B cell (primary cell): Measurements from ENCODE around the gene FAM120AOS. TPM values are rescaled to one million over a fixed set of nuclear protein-coding genes. Genes with fewer than 3 reads are reported as not detected.

Source experiments
- ATAC-seq: fragments of 200-7000 bp; cut with Tn5 transposase; one replicate; pipeline ENCODE4 v1.10.0; 2021; ENCODE audit warnings: low read depth, mild to moderate bottlenecking, moderate number of reproducible peaks, moderate library complexity
- CTCF ChIA-PET: fragments of 350-600 bp; sonication (Branson Sonifier 250); formaldehyde crosslinking; loops from one replicate; lab custom pipeline; 2021; ENCODE audit warnings: antibody characterized with exemption, inconsistent platforms; lab: Charles Lee
- POLR2A ChIA-PET: fragments of 350-600 bp; sonication (Branson Sonifier 250); formaldehyde crosslinking; loops from one replicate; lab custom pipeline; 2021; ENCODE audit warnings: antibody characterized with exemption; lab: Charles Lee
- DNase-seq: peaks from one replicate; pipeline ENCODE4 v3.0.0; 2013
- H2AFZ ChIP-seq: 2 replicates; pipeline ENCODE4 v1.6.1; 2012; ENCODE audit warnings: mild to moderate bottlenecking, low read depth, low read length; ENCODE audit not compliant: insufficient read depth, poor library complexity, severe bottlenecking
- H3K27ac ChIP-seq, 2 donors: 1 replicate in 1 of 2; 2 replicates in 1 of 2; pipeline ENCODE4 v1.5.1; 2012 to 2013; ENCODE audit warnings: low read length in 2 of 2, mild to moderate bottlenecking in 2 of 2, moderate library complexity in 1 of 2
- H3K27me3 ChIP-seq, 4 experiments: fragments of 200-600 bp in 1 of 4; sonication (generic) in 1 of 4; replicated peaks in 1 of 4; 1 replicate in 2 of 4; 2 replicates in 2 of 4; pipeline versions ENCODE4 v1.6.1 to v1.7.0; 2013 to 2016; ENCODE audit warnings: low read length in 3 of 4, mild to moderate bottlenecking in 2 of 4, mixed read lengths in 1 of 4, moderate library complexity in 1 of 4; ENCODE audit not compliant: insufficient read depth in 4 of 4, control insufficient read depth in 3 of 4; ENCODE audit errors: control extremely low read depth in 1 of 4
- H3K36me3 ChIP-seq, 2 experiments: replicated peaks in 1 of 2; 1 replicate in 1 of 2; 2 replicates in 1 of 2; pipeline versions ENCODE4 v1.6.1 to v1.7.1; 2013; ENCODE audit warnings: low read length in 1 of 2; ENCODE audit not compliant: insufficient read depth in 2 of 2, control insufficient read depth in 1 of 2; ENCODE audit errors: control extremely low read depth in 1 of 2, extremely low read depth in 1 of 2
- H3K4me1 ChIP-seq, 2 donors: fragments of 200-600 bp in 1 of 2; sonication (generic) in 1 of 2; 1 replicate in 1 of 2; 2 replicates in 1 of 2; pipeline versions ENCODE4 v1.5.1 to v1.6.1; 2013 to 2017; ENCODE audit warnings: low read length in 2 of 2; ENCODE audit not compliant: control insufficient read depth in 2 of 2, insufficient read depth in 2 of 2
- H3K4me2 ChIP-seq: replicated peaks from 2 replicates; pipeline ENCODE3; 2012; ENCODE audit warnings: mild to moderate bottlenecking, low read depth, low read length; ENCODE audit not compliant: poor library complexity, severe bottlenecking
- H3K4me3 ChIP-seq, 5 experiments: fragments of 200-600 bp in 1 of 5; sonication (generic) in 1 of 5; 1 replicate in 3 of 5; 2 replicates in 2 of 5; pipeline versions ENCODE4 v1.5.1 to v1.7.0; 2011 to 2016; ENCODE audit warnings: low read length in 4 of 5, mild to moderate bottlenecking in 4 of 5, low read depth in 2 of 5, control low read depth in 1 of 5, moderate library complexity in 1 of 5; ENCODE audit not compliant: insufficient read depth in 1 of 5; ENCODE audit errors: control extremely low read depth in 1 of 5, extremely low read depth in 1 of 5
- H3K79me2 ChIP-seq: fragments of 200-600 bp; sonication (generic); one replicate; pipeline ENCODE4 v1.6.0; 2016; ENCODE audit warnings: low read length; ENCODE audit not compliant: control insufficient read depth, insufficient read depth
- H3K9ac ChIP-seq: fragments of 200-600 bp; sonication (generic); 2 replicates; pipeline ENCODE4 v1.6.1; 2017; ENCODE audit warnings: mild to moderate bottlenecking, low read length, moderate library complexity
- H3K9me3 ChIP-seq, 3 donors: one replicate each; pipeline versions ENCODE4 v1.6.1 to v1.7.1; 2013; ENCODE audit warnings: low read length in 2 of 3; ENCODE audit not compliant: control insufficient read depth in 2 of 3, insufficient read depth in 1 of 3; ENCODE audit errors: control extremely low read depth in 1 of 3
- H4K20me1 ChIP-seq: 2 replicates; pipeline ENCODE4 v1.6.0; 2012; ENCODE audit warnings: mild to moderate bottlenecking, low read length; ENCODE audit not compliant: insufficient read depth, control insufficient read depth, poor library complexity, severe bottlenecking
- H3K27ac Mint-ChIP-seq: one replicate; pipeline ENCODE4 v1.8.0; 2021; ENCODE audit warnings: mixed read lengths
- H3K27me3 Mint-ChIP-seq: one replicate; pipeline ENCODE4 v1.8.0; 2021; ENCODE audit warnings: mixed read lengths
- H3K4me1 Mint-ChIP-seq: one replicate; pipeline ENCODE4 v1.8.0; 2021; ENCODE audit warnings: mixed read lengths
- H3K4me3 Mint-ChIP-seq: one replicate; pipeline ENCODE4 v1.8.0; 2021; ENCODE audit warnings: mixed read lengths
- H3K9me3 Mint-ChIP-seq: one replicate; pipeline ENCODE4 v1.8.0; 2022; ENCODE audit warnings: mixed read lengths; ENCODE audit not compliant: insufficient read depth
- CTCF ChIP-seq: fragments of 200-600 bp; IDR thresholded peaks from one replicate; pipeline ENCODE4 v1.8.0; 2022; ENCODE audit warnings: antibody characterized with exemption, mild to moderate bottlenecking
- EZH2 ChIP-seq: IDR thresholded peaks from 2 replicates; pipeline ENCODE4 v1.6.1; 2012; ENCODE audit warnings: borderline replicate concordance, low read depth, mild to moderate bottlenecking, moderate library complexity, low read length; ENCODE audit not compliant: insufficient read depth, poor library complexity, severe bottlenecking
- WGBS: methylation state at CpG from one replicate; pipeline ENCODE4 v1.1.5; 2013; ENCODE audit warnings: missing lambda C conversion rate; ENCODE audit not compliant: insufficient coverage; 5-methylcytosine and 5-hydroxymethylcytosine counted together
- intact Hi-C: fragments of 100-400 bp; cut with micrococcal nuclease; formaldehyde crosslinking; loops from one replicate; pipeline ENCODE4 v1.10.0; 2022
- polyA plus RNA-seq: library from polyadenylated mRNA; depleted of rRNA; stranded (reverse); fragments of >200 nt; gene quantifications from 2 replicates; pipeline ENCODE4 v1.2.3, GENCODE V29; 2012
- total RNA-seq, 2 donors: library from RNA; stranded (reverse); fragments of 120-200 nt in 1 of 2; gene quantifications; 1 replicate in 1 of 2; 2 replicates in 1 of 2; pipeline versions ENCODE4 v1.2.3 to v1.2.4, GENCODE V29; 2013 to 2022

The FAM120AOS gene
- total and polyA plus RNA-seq, 2 donors (not counting 1 experiment from before 2014, with no cell fraction given): 36.0 to 47.8 TPM

DNA sequence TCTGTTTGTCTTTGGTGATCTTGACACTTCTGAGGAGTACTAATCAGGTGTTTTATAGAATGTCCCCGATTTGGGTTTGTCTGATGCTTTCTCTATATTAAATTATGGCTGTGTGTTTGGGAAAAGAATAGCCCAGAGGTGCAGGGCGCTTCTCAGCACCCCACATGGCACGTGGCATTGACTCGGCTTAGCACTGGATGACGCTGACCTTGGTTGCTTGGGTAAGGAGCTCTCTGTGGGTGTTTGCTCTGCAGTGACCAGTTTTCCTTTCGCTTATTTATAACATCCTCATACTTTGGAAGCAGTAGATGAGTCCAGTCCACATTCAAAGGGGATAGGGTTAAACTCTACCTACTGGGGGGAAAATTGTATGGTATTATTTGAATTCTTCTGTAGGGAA is 12.5 kb upstream of the FAM120AOS start:
- ATAC-seq (no peak), DNase-seq (no peak)
- POLR2A ChIA-PET: no interaction called here
- Histone ChIP-seq H3K36me3 (no peaks in the 10 kb centered on the region), H3K4me3 (no peak overlapping the region), H3K4me2 (peak overlapping the region; percentile 67), H3K9me3 (no peaks in the 10 kb centered on the region), H3K27me3 (no peaks in the 10 kb centered on the region), H4K20me1 (peaks cover 7% of the 10 kb centered on the region), H2AFZ (peak overlapping the region; percentile 31), H3K4me1 (peaks cover 51 to 55% of the 10 kb centered on the region in 2 donors), H3K9ac (no peak overlapping the region), H3K79me2 (peaks cover 100% of the 10 kb centered on the region), H3K27ac (peak overlapping the region; percentile 67 to 85)
- no peak for TF ChIP-seq CTCF
- TF ChIP-seq EZH2: no peak
- Mint-ChIP-seq H3K9me3 (no peaks in the 10 kb centered on the region), H3K4me3 (peak overlapping the region; percentile 29), H3K27me3 (no peaks in the 10 kb centered on the region), H3K27ac (peak overlapping the region; percentile 84), H3K4me1 (peaks cover 77% of the 10 kb centered on the region)
- 100% methylated on average over 1 of the region's 6 CpGs for WGBS
- intact Hi-C loops: no loop called here
- CTCF ChIA-PET: interaction anchor here (2.8 kb wide), 1 partner anchor 12 kb away, joined by 14 read pairs; the partner anchor contains the start of gene FAM120AOS

DNA sequence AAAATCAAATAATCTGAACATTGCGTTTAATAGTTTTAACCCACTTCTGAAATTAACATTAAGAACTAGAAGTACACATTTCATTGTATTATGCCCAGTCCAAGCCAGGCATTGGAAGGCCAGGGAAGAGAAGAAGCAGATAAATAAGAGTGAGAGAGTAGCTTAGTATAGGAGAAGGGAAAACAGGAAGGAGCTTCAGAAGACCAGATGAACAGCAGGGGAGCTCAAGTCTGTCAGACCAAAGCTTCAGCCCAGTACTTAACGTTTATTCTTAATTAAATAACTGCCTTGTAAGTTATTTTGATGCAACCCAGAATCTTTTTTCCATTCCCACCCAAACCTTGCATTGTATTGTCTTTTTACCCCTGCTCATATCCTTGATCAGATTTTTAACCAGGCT is 11.5 kb upstream of the FAM120AOS start:
- no peaks in the 10 kb centered on the region for H3K9me3 ChIP-seq
- CTCF ChIA-PET: interaction anchor here (1.2 to 2.8 kb wide), 6 partner anchors 11 to 101 kb away, joined by 3 to 15 read pairs (median 4); partner anchors contain the start of gene FAM120AOS
- Mint-ChIP-seq H3K4me3 (peak overlapping the region; percentile 70), H3K27ac (peak overlapping the region; percentile 91), H3K9me3 (no peaks in the 10 kb centered on the region), H3K4me1 (peaks cover 77% of the 10 kb centered on the region), H3K27me3 (no peaks in the 10 kb centered on the region)
- DNase-seq (no peak), ATAC-seq (no peak)
- peaks cover 100% of the 10 kb centered on the region for H3K79me2 ChIP-seq
- H3K27ac ChIP-seq: peak overlapping the region; percentile 67 to 85
- intact Hi-C loops: loop anchor here (1.0 kb wide), 1 partner anchor 12 kb away; the partner anchor contains the start of gene FAM120AOS
- no peak for TF ChIP-seq EZH2
- no peak for TF ChIP-seq CTCF
- H3K9ac ChIP-seq: peak overlapping the region; percentile 34
- H2AFZ ChIP-seq: peak overlapping the region; percentile 80
- peak overlapping the region; percentile 67 for H3K4me2 ChIP-seq
- no peaks in the 10 kb centered on the region for H3K36me3 ChIP-seq
- H3K4me3 ChIP-seq: peak overlapping the region in 1 of 5 experiments; percentile 37
- no peaks in the 10 kb centered on the region for H3K27me3 ChIP-seq
- H3K4me1 ChIP-seq: peaks cover 57 to 63% of the 10 kb centered on the region in 2 donors
- no CpG with 5 or more reads among the region's 2 CpGs for whole genome bisulfite sequencing
- peaks cover 2% of the 10 kb centered on the region for H4K20me1 ChIP-seq
- POLR2A ChIA-PET: interaction anchor here (2.7 kb wide), 1 partner anchor 13 kb away, joined by 24 read pairs; the partner anchor contains the start of genes FAM120A and FAM120AOS
